OCI-LY3 (cell line): ENCODE measurements around the gene VWC2L.

Source experiments
- EZH2phosphoT487 ChIP-seq: fragments of 200-600 bp; shearing (Covaris generic); IDR thresholded peaks from 2 replicates; pipeline ENCODE4 v1.6.1; 2018; ENCODE audit warnings: antibody characterized with exemption, mixed run types, low read depth
- TF ChIP-seq, protein P1 (sequence below): fragments of 200-600, 300-600 bp; sonication (generic); IDR thresholded peaks from 2 replicates; pipeline ENCODE4 v1.5.1; 2014; ENCODE audit warnings: antibody characterized with exemption, low read length, low read depth

DNA sequence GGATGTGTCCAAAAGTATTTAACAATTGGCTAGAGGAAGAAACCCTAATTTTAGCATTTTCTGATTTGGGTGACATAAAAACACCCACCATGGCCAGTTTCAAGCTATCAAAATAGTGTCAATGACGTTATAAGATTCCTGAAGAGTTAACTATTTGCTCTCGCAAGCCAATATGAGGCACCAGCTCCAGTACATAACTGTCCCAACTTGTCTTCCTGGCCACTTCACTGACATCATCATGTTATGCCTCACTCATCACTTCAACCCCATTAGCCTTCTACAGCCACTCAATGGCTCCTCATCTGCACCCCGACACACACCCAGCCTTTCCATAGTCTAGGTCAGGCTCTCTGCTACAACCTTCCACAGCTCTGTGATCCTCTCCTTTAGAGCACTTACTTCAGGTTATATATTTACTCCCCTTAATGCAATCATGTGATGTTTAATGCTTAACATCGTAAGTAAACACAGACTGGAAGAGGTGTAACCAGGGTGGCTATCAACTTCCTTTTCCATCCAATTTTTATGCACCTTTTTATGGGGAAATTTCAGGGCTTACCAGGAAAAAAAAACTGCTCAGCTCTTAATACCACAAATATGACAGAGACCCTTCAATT, 158.7 kb downstream of the VWC2L start:
- TF ChIP-seq, protein P1, sequence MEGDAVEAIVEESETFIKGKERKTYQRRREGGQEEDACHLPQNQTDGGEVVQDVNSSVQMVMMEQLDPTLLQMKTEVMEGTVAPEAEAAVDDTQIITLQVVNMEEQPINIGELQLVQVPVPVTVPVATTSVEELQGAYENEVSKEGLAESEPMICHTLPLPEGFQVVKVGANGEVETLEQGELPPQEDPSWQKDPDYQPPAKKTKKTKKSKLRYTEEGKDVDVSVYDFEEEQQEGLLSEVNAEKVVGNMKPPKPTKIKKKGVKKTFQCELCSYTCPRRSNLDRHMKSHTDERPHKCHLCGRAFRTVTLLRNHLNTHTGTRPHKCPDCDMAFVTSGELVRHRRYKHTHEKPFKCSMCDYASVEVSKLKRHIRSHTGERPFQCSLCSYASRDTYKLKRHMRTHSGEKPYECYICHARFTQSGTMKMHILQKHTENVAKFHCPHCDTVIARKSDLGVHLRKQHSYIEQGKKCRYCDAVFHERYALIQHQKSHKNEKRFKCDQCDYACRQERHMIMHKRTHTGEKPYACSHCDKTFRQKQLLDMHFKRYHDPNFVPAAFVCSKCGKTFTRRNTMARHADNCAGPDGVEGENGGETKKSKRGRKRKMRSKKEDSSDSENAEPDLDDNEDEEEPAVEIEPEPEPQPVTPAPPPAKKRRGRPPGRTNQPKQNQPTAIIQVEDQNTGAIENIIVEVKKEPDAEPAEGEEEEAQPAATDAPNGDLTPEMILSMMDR, result no peak
- no peak for TF ChIP-seq EZH2phosphoT487
